Nephron (organoid): ENCODE results near the gene LRRC46.

Source experiments
- H3K27ac Mint-ChIP-seq, 3 experiments: 2 replicates each; pipeline ENCODE4 v1.8.0; 2020; ENCODE audit warnings: mixed read lengths in 3 of 3, mild to moderate bottlenecking in 2 of 3, moderate library complexity in 1 of 3
- H3K27me3 Mint-ChIP-seq: 2 replicates; pipeline ENCODE4 v1.8.0; 2021; ENCODE audit warnings: low read depth, mild to moderate bottlenecking, moderate library complexity, mixed read lengths
- H3K36me3 Mint-ChIP-seq: 2 replicates; pipeline ENCODE4 v1.8.0; 2020; ENCODE audit warnings: low read depth, mixed read lengths
- H3K4me1 Mint-ChIP-seq: 2 replicates; pipeline ENCODE4 v1.8.0; 2020; ENCODE audit warnings: mixed read lengths
- H3K4me3 Mint-ChIP-seq, 3 experiments: 2 replicates each; pipeline ENCODE4 v1.8.0; 2020; ENCODE audit warnings: mild to moderate bottlenecking in 3 of 3, mixed read lengths in 3 of 3, moderate library complexity in 2 of 3
- H3K9me3 Mint-ChIP-seq: 2 replicates; pipeline ENCODE4 v1.8.0; 2020; ENCODE audit warnings: mixed read lengths
- TF ChIP-seq, protein P1 (sequence below), 3 experiments: fragments of 200-600 bp; sonication (generic); IDR thresholded peaks; one replicate each; pipeline ENCODE4 v1.5.0; 2021; ENCODE audit warnings: antibody characterized with exemption in 3 of 3; ENCODE audit not compliant: unreplicated experiment in 3 of 3

Gene LRRC46

GRCh38 chr17:47816947-47817346, 14.5 kb upstream of the LRRC46 start:
- Mint-ChIP-seq H3K4me3 (peak overlapping the region in 1 of 3 experiments; percentile 15), H3K27me3 (no peaks in the 10 kb centered on the region)

DNA sequence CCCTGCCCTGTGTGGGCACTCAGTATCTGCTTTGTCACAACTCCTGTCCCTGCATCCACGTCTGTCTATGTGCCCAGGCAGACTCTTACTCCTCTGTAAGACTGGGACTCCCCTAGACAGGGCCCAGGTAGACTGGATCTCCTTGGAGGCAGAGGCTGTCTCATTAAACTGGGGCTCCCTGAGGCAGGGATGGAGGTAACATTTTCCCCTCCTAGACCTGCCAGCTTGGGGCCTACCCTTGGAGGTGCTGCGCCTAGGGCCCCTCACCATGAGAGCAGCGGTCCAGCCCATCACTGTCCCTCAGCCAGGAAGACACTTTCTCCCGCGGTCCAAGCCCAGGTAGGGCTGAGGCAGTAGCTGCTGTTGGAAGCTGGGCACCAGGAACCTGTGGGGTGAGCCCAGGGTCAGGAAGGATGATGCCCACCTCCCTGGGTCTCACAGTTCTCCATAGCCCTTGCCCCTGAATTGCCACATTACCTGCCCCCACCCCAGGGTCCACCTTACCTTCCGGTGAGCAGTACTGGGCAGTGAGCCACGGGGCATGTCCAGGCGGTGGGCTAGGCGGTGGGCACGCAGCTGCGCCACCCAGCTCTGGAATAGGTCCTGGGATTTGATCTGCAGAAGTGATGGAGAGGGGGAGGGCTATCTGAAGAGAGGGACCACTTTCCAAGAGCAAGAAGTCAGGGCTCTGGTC, 13.3 kb upstream of the LRRC46 start:
- Mint-ChIP-seq H3K27ac (no peak overlapping the region), H3K27me3 (no peaks in the 10 kb centered on the region), H3K36me3 (peaks cover 8% of the 10 kb centered on the region), H3K9me3 (no peaks in the 10 kb centered on the region), H3K4me1 (peaks cover 22% of the 10 kb centered on the region), H3K4me3 (no peak overlapping the region)
- TF ChIP-seq, protein P1, sequence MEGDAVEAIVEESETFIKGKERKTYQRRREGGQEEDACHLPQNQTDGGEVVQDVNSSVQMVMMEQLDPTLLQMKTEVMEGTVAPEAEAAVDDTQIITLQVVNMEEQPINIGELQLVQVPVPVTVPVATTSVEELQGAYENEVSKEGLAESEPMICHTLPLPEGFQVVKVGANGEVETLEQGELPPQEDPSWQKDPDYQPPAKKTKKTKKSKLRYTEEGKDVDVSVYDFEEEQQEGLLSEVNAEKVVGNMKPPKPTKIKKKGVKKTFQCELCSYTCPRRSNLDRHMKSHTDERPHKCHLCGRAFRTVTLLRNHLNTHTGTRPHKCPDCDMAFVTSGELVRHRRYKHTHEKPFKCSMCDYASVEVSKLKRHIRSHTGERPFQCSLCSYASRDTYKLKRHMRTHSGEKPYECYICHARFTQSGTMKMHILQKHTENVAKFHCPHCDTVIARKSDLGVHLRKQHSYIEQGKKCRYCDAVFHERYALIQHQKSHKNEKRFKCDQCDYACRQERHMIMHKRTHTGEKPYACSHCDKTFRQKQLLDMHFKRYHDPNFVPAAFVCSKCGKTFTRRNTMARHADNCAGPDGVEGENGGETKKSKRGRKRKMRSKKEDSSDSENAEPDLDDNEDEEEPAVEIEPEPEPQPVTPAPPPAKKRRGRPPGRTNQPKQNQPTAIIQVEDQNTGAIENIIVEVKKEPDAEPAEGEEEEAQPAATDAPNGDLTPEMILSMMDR (IDR thresholded peaks at IDR 0.05; ENCODE audit: unreplicated experiment in 3 of 3) = no peak

More at GRCh38 chr17:47816947-47817346, 14.5 kb upstream of the LRRC46 start:
- Mint-ChIP-seq H3K27ac (no peak overlapping the region), H3K4me1 (peaks cover 15% of the 10 kb centered on the region), H3K9me3 (no peaks in the 10 kb centered on the region), H3K36me3 (peaks cover 16% of the 10 kb centered on the region)
- TF ChIP-seq, protein P1 (IDR thresholded peaks at IDR 0.05; ENCODE audit: unreplicated experiment in 3 of 3) = no peak

DNA sequence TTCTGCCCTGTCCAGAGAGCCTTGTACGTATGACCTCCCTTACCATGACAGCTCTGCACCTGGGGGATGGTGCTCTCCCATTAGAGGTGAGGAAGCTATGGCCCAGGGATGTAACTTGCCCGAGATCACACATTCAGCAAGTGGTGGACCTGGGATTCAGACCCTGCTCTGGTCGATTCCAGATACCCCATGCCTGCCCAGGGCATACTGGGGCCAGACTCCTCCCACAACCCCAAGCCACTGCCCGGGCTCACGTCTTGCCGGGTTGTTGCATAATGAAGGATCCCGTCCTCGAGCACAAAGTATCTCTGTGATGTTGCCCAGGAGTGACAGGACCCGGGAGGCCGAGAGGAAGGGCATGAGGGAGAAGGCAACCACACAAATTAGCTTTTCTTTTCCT, 12.0 kb upstream of the LRRC46 start:
- peak overlapping the region in 2 of 3 experiments; percentile 54 to 59 for H3K4me3 Mint-ChIP-seq
- H3K27me3 Mint-ChIP-seq = no peaks in the 10 kb centered on the region
- peaks cover 18% of the 10 kb centered on the region for H3K36me3 Mint-ChIP-seq
- no peaks in the 10 kb centered on the region for H3K9me3 Mint-ChIP-seq
- peaks cover 22% of the 10 kb centered on the region for H3K4me1 Mint-ChIP-seq
- H3K27ac Mint-ChIP-seq = no peak overlapping the region
- TF ChIP-seq, protein P1 (IDR thresholded peaks at IDR 0.05; ENCODE audit: unreplicated experiment in 3 of 3) = no peak

GRCh38 chr17:47820033-47820789, 11.3 kb upstream of the LRRC46 start:
- H3K4me1 Mint-ChIP-seq = peaks cover 22% of the 10 kb centered on the region
- peaks cover 21% of the 10 kb centered on the region for H3K36me3 Mint-ChIP-seq

DNA sequence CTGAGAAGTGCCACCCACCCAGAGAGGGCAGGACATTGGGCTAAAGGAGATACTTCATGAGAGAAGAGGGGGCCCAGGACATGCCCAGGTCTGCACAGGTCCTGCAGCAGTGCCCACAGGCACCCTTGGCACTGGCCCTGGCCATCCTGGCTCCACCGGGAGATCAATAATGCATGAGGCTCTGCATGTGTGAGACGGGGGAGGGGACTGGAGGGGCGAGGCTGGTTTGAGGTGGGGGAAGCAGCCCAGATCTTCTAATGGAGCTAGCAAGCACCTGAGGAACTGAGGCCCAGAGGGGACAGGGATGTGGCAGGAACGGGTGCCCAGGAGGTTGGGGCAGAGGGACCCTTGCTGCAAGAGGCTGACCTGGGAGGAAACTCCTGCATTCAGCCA, 10.4 kb upstream of the LRRC46 start:
- Mint-ChIP-seq H3K36me3 (peaks cover 27% of the 10 kb centered on the region), H3K4me1 (peaks cover 22% of the 10 kb centered on the region), H3K27ac (peak overlapping the region; percentile 26 to 80 (median 35)), H3K9me3 (no peaks in the 10 kb centered on the region), H3K4me3 (peak overlapping the region; percentile 96 to 97 (median 96)), H3K27me3 (no peaks in the 10 kb centered on the region)
- TF ChIP-seq, protein P1 (IDR thresholded peaks at IDR 0.05; ENCODE audit: unreplicated experiment in 3 of 3) = no peak

More at GRCh38 chr17:47820033-47820789, 11.3 kb upstream of the LRRC46 start:
- TF ChIP-seq, protein P1 (IDR thresholded peaks at IDR 0.05; ENCODE audit: unreplicated experiment in 3 of 3) = no peak
- Mint-ChIP-seq H3K27ac (no peak overlapping the region), H3K4me3 (peak overlapping the region; percentile 96 to 97 (median 96)), H3K9me3 (no peaks in the 10 kb centered on the region), H3K27me3 (no peaks in the 10 kb centered on the region)
